Stimulated activated CD8-positive, alpha-beta memory T cell treated with anti-CD3 and anti-CD28 coated beads, Interleukin-2, amount 100 ng/mL, for 48 hours (primary cell): ENCODE data around the gene RIMS1.

Source experiments
- DNase-seq, 2 donors: peaks; one replicate each; pipeline ENCODE4 v3.0.0-alpha.2; 2020; ENCODE audit warnings: low read depth in 2 of 2

RIMS1 gene

DNA sequence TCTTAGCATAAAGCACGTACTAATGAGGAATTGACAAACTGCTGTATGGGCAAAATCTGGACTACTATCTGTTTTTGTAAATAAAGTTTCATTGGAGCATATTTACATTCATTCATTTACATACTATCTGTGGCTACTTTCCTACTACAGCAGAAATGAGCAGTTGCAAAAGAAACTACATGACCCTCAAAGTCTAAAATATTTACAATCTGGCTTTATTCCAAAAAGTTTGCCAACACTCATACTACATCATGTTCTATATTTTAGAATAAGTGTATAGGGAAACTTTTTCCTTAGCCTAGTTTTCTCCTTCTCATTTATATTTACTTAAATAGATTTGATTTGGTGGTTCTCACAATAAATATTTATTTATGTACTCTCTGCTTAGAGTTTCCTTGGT is 208.2 kb downstream of the RIMS1 start:
- no peak for DNase-seq

DNA sequence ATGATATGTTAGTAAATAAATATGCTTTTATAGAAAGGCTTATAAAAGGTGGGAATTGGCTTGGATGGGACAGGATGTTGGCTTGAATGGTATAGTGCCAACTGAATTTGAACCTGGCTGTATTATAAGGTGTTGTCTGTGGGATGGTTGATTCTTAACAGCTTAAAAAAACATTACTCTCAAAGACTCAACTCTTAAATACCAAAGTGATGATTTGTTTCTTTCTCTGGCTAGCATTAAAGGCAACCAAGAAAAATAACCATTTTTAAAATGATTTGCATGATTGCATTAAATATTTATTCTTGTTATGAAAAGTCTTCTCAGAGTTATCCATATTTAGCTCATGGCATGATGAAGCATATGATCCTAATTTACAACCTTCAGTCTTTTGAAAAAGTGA is 216.2 kb downstream of the RIMS1 start:
- DNase-seq: no peak

DNA sequence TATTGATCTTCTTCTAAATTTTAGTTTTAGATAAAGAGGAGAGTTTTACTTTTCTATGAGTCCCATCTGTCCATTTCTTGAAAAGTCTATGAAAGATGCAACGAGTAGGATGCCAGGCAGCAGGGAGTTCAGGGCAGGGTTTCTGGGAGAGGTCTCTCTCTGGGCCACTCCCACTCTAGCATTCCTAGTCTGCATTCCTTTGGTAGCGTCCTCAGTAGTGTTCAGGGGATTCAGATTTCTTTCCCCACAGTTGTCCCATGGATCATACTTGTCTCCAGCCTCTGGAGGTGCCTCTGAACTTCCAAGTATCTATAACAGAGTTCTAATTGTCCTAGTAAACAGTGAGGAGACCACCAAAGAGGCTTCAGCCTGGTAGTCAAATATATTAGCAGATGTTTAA is 225.3 kb downstream of the RIMS1 start:
- no peak for DNase-seq

DNA sequence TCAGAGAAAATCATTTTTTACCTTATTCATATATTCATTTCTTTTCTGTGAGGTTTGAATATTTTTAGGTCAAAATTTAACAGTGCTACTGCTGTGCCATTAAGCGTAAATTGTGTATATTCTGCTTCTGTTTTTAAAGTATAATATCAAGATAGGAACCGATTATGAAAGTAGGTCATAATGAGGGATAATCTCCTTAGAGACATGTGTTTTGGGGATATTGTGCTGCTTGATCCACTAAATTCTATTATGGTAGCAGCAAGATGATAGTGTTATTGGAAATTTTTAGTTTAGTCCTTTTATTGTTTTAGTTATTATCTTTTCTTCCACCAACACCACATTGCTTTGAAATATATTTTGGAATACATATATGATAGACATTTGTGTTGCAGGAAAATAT is 244.0 kb downstream of the RIMS1 start:
- DNase-seq: no peak

DNA sequence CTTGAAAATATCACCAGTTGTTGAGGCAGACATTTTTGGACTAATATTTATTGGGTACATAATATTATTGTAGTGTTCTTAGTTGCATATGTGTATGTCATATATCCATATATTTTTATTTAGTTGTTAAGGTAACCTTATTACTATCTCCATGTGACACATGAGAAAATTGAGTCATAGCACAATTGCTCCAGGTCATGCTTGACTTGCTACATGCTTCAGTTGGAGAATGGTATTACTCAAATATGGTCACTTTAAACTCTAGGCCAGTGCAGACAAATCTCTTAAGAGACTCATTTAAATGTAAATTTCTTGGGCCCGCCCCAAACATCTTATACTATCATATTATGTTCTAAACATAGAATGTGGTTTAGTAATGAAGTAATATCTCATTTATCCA is 246.1 kb downstream of the RIMS1 start:
- no peak for DNase-seq

DNA sequence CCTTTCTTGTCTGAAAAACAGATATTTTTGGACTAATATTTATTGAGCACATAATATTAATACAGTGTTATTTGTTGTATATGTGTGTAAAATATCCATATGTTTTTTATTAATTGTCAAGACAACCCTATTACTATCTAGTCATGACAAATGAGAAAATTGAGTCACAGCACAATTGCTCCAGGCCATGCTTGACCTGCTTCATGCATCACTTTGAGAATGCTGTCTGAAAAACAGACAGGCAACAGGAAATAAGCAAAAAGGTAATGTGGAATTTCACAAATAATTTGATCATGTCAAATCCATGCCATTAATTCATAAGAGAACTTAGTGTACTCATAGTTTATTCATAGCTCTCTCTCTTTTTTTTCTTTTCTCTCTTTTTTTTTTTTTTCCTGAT is 246.5 kb downstream of the RIMS1 start:
- no peak for DNase-seq

DNA sequence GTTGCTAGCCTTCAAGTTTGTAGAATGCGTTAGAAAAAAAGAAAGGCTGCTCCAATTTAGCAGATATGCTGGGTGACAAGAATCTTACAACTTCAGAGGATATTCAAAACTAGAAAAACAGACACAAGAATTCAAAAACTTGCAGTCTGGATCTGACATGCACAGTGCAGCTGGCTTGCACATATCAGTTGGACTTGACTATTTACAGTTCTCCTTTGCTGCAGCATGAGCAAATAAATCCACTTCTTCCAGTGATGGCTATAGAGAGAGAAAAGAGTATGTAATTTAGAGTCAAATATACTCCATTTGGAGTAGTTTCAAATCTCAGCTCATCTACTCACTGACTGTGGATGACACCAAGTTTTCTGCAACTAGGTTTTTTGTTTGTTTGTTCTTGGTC is 247.0 kb downstream of the RIMS1 start:
- DNase-seq: no peak

DNA sequence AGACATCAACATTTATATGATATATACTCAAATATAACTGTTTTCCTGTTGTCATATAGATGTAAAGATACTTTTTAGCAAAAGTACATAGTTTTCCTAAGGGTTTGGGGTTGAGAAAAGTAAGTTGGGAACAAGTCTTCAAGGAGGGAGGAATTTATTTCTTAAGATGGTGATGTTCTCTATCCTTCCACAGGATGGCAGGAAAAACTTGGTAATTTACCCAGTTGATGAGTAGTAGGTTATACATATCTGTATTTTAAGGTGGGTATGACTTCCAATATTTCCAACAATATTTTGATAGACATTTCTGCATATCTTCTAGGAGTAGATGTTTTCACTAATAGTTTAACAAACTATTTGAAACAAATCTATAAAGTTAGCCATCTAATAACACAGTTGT is 254.4 kb downstream of the RIMS1 start:
- DNase-seq: no peak

DNA sequence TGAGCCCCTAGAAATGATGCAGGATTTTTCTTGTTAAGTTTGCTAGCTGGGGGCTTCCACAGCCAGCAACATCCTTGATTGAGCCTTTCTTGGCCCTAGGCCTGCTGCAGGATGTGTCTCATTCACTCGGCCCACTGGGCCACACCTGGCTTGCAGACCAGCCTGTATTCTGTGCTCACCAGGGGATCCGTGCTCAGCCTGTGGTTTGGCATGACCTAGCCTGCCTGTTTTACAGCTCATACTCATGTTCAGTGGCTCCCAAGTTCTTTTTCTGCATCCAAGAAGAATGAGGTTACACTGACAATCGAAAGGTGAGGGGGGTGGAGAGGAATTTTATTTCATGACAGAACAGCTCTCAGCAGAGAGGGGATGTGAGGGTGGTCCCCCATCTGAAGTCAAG is 263.4 kb downstream of the RIMS1 start:
- no peak for DNase-seq

DNA sequence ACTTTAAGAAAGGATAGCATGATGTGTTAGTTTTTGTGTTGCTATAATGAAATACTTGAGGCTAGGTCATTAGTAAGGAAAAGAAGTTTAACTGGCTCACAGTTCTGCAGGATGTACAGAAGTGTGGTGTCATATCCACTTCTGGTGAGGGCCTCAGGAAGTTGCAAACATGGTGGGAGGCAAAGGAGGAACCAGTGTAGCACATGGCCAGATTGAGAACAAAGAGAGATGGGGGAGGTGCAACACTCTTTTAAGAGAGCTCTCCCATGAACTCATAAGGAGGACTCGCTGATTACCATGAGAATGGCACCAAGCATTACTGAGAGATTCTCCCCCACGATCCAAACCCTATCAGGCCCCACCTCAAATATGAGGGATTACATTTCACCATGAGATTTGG is 265.4 kb downstream of the RIMS1 start:
- DNase-seq: no peak

DNA sequence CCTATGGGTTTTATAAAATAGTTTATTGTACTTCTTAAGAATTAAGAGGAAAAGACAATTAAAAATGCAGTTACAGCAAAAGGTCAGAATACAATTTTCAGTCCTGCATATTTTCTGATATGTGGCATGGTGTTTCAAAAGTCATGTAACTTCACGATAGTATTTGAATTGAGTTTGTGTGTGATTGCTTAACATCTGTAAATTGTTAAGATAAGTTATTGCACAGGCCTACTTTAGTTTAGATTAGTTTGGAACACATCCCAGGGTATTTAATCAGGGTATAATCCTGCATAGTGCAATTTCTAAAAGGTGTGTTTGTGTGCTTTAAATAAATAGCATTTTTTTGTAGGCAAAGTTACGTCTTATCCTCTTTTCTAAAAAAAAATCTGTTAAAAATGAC is 289.6 kb downstream of the RIMS1 start:
- DNase-seq: no peak

DNA sequence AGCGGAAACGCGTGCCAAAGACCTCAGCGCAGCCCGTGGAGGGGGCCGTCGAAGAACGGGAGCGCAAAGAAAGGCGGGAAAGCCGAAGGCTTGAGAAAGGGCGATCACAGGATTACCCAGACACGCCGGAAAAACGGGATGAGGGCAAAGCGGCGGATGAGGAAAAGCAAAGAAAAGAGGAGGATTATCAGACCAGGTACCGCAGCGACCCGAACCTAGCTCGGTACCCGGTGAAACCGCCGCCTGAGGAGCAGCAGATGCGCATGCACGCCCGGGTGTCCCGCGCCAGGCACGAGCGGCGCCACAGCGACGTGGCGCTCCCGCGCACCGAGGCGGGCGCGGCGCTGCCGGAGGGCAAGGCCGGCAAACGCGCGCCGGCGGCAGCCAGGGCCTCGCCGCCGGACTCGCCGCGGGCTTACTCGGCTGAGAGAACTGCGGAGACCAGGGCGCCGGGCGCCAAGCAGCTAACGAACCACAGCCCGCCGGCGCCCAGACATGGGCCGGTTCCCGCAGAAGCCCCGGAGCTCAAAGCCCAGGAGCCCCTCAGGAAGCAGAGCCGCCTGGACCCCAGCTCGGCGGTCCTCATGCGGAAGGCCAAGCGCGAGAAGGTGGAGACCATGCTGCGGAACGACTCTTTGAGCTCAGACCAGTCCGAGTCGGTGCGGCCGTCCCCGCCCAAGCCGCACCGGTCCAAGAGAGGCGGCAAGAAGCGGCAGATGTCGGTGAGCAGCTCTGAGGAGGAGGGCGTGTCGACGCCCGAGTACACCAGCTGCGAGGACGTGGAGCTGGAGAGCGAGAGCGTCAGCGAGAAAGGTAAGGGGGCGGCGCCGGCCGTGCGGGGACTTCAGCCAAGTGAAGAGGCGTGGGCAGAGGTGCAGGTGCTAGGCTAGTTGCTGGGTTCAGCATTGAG is 296.2 kb downstream of the RIMS1 start:
- no peak for DNase-seq

DNA sequence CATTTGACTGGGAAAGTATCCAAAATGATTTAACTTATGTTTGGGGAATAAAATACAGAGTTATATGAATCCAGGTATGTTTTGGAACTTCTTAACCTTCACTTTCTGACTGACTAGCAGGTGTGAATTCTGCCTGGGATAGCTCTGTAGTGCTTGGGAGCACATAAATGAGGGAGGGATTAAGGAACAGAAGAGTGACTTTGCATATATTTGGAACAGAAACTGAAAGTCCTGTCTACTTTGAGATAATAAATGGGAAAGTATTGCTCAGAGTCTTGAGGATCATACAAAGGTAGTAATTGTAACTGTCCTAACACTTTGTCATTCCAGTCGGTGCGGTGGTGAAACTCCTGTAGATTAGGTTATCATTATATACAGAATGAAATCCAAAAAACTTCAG is 317.6 kb downstream of the RIMS1 start:
- DNase-seq: no peak

DNA sequence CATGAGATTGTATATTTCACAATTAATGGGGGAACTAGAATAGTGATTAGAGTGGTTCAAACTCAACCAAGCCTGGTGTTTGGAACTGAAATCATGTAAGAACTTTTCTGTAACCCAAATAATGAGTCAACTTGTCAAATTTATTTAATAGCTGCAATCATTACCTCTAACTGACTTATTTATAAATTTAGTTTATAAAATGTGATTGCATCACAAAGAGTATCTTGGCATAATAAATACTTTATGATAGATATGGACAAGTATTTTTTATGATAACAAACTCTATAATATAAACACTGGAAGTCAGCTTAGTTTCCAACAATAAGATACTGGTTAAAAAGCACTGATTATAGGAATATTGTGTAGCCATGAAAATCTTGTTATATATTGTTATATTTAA is 319.1 kb downstream of the RIMS1 start:
- DNase-seq: no peak

DNA sequence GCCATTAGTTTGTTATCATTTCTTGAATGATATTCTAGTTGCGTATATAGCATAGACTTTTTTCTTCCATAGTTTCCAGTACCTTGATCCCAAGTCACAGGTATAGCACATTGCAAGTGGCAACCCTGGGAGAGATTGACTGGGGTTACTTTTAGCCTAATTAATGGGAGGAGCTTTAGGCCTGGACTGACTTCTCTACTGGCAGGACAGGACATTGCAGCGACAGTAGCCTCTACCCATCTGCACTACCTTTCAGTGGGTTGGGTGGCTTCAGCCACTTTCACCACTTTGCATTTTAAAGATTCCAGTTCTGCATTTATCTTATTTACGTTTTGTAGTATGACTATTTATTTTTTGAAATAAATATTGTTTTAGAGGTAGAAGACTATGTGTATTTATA is 320.3 kb downstream of the RIMS1 start:
- DNase-seq: no peak

DNA sequence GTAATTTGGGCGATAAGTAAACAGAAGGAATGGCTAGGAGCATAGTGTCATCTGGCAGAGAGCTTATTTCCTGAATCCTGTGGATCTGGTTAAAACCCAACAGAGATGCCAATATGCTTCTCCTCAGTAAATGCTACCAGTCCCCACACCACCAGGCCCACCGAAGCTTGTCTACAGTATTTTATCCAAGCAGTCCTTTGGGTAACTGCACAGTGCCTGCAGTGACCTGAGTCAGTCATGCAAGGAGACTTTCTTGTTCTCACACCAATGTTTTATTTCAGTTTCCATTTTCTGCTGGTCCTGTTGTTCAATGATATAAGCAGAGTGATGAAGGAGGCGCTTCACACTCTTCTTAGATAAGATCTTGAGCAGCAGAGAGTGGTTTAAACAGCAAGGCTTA is 326.3 kb downstream of the RIMS1 start:
- no peak for DNase-seq

DNA sequence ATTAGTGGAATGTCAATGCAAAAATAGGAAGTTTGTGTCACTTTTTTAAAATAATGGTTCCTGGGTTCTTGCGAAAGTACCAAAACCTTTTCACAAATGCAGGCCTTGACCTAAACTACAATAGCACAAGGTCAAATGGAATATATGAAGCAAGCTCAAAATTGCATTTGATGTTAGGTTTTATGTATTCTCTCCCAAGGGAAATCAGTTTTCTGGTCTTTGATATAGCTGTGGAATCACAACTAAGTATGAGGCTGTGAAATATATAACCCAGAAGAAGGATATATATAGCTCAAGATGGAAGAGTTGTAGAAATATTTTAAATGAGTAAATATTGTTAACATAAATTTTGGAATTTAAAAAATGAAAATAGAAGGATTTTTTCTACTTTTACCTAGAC is 327.3 kb downstream of the RIMS1 start:
- no peak for DNase-seq

DNA sequence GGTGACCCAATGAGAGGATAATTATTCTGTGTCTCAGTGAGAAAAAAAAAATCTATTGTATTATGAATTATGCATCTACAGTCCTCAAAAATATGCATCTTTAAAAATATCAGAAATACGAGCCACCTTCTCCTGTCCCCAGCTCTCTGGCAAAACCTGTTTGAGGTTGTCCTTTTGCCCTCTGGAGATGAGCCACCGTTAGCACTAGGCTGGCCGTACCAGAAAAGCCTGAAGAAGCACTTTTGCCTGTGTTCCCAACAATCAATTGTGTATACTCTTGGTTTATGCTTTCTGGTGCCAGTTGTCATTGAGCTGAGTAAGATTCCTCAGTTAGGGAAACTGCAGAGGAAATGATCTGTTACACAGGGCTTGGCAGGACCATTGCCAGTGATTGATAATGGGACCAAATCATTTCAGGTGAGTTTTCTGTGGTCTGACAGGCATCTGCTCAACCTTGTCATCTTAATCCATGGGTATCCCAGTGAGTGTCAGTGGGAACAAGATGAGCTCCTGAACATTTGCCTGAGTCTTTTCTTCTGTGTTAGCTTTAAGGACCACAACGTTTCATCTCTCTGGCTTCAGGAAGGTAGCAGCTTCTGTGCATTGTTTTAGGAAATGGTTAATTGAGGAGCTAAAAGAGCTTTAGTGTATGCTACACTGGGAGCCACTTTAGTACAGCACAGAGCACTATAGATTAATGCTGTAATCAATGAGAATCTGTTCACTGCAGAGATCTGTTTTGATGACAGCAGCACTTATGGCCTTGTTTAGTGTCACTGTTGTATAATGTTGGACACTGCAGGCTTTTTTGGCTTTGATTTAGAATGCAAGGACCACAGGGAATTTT is 330.1 kb downstream of the RIMS1 start:
- no peak for DNase-seq

DNA sequence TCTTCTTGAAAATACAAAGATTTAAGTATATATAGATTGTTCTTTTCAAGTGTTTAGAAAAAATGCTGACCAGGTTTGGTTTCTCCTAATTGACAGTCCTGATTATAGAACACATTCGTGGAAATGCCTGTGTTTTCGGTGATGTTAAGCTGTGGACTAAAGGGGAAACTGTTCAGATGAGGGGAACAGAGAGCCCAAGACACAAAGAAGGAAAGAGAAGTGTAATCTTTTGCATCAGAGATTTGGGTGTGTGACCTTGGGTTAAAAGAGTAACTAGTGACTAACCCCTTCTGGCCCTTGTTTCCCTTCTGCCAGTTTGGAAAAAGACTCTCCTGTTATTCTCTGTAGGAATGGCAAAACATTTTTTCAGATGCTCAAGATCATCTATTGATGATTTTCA is 331.3 kb downstream of the RIMS1 start:
- DNase-seq: no peak

DNA sequence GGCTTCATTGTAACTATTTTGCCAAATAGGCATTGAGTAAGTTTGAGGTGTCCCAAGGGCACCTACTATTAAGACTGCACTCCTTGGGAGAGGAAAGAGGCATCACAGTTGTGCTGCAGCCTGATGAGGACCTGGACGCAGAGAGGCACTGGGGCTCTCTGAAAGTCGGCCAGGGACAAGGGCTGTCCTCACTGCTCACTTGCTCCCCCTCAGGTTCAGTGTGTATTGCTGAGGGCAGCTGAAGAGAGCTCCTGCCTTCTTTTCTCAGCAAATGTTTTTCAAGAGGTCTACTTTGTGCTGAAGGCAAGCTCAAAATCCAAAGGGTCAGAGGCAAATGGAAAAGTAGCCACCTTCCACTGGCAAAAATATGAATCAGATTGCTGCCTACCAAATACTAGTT is 331.8 kb downstream of the RIMS1 start:
- DNase-seq: no peak

DNA sequence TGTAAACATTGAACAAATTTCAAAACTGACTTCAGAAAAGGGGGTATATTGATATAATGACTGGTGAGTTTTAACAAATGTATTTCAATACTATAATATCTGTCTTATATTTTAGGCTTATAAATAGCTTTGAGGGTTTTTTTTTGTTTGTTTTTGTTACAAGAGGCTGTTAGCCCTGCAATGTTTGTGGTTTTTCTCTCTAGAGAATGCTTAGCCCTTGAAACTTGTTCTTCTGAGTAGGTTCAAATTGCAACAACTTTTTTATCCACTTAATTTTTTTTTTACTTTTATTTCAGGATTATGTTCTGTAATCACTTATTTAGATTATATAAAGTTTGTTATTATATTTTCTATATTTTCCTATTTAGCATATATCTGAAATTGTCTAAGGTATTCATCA is 333.2 kb downstream of the RIMS1 start:
- DNase-seq: no peak

DNA sequence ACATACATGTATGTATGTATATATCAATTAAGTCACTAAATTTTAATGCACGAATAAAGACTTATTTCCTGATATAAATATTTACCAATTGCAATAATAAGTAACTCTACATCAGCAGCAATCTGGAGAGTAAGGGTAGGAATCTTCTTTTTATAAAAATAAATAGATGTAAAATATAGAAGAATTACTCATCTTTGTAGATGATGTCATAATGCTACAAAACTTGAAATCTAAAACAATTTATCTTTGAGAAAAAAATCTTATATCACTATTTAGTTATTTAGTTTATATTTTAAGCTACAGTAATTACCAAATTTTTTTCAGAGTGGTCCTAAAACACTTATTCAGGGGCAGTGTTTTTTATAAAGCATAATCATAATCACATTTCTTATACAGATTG is 351.7 kb downstream of the RIMS1 start:
- no peak for DNase-seq

DNA sequence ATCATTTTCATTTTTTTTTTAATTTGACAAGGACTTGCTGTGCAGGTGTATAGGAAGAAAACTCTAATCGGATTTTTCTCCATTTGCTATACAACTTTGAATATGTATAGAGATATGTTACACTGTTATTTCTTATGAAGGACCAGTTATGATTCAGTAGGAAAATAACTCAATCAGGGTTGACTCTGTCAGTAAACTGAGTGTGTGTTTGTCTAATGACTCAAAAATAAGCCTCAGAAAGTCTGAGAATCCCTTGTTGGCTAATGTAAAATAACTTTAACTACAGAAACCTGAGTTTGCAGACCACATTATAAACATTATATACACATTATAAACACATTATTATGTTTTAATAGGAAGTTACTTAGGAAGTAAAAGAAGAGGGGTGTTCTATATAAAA is 352.6 kb downstream of the RIMS1 start:
- DNase-seq: no peak
